ENCODE results near the gene ZNF385D. TPM values are rescaled to one million over a fixed set of nuclear protein-coding genes. Genes with fewer than 3 reads are reported as not detected.

Gene ZNF385D
- total and polyA plus RNA-seq, 2 experiments from 2014 or later = 2.7 to 12.3 TPM

GRCh38 chr3:21392526-21392925, 358.5 kb downstream of the ZNF385D start:
- Histone ChIP-seq H3K27me3 (ENCODE audit: insufficient read depth) (no peaks in the 10 kb centered on the region), H3K4me2 (no peak overlapping the region), H4K20me1 (replicated peaks; ENCODE audit: insufficient read depth) (no peaks in the 10 kb centered on the region), H3K9me2 (ENCODE audit: insufficient read depth) (peaks cover 3% of the 10 kb centered on the region; the same call in 1 of the 2 replicates), H3F3A (replicated peaks; ENCODE audit: low read depth) (no peaks in the 10 kb centered on the region), H3K4me1 (ENCODE audit: insufficient read depth) (no peaks in the 10 kb centered on the region), H3K79me2 (replicated peaks; ENCODE audit: insufficient read depth) (no peaks in the 10 kb centered on the region), H3K36me3 (ENCODE audit: insufficient read depth) (no peaks in the 10 kb centered on the region), H3K4me3 (no peak overlapping the region), H3K27ac (ENCODE audit: low read depth) (no peak overlapping the region), H2AFZ (no peak overlapping the region)
- ATAC-seq (no peak), DNase-seq (ENCODE audit: low spot score) (no peak)
- no peak overlapping the region for H3K27ac Mint-ChIP-seq
- H3K27me3 Mint-ChIP-seq (ENCODE audit: insufficient read depth, low read depth, poor library complexity) = no peaks in the 10 kb centered on the region
- H3K9me3 Mint-ChIP-seq = peaks cover 3% of the 10 kb centered on the region; the same call in 2 of the 3 replicates
- H3K4me3 Mint-ChIP-seq = no peak overlapping the region
- H3K36me3 Mint-ChIP-seq (ENCODE audit: low read depth) = peaks cover 6% of the 10 kb centered on the region; the same call in 2 of the 3 replicates
- no peaks in the 10 kb centered on the region for H3K4me1 Mint-ChIP-seq
- TF ChIP-seq ZNF114 (CRISPR knock-in tag; IDR thresholded peaks at IDR 0.05) (no peak), STAT1 (IDR thresholded peaks at IDR 0.05; ENCODE audit: unreplicated experiment) (no peak), JUNB (IDR thresholded peaks at IDR 0.05; ENCODE audit: unreplicated experiment) (no peak), POLR2AphosphoS5 (IDR thresholded peaks at IDR 0.05; ENCODE audit: low read depth) (no peak)

- Histone ChIP-seq H3K79me2 (replicated peaks; ENCODE audit: insufficient read depth) (no peaks in the 10 kb centered on the region), H3K4me3 (no peak overlapping the region), H3K4me1 (ENCODE audit: insufficient read depth) (no peaks in the 10 kb centered on the region), H3K36me3 (ENCODE audit: insufficient read depth) (no peaks in the 10 kb centered on the region), H3F3A (replicated peaks; ENCODE audit: low read depth) (no peaks in the 10 kb centered on the region), H2AFZ (no peak overlapping the region), H3K27ac (ENCODE audit: low read depth) (no peak overlapping the region), H3K4me2 (no peak overlapping the region), H3K9me2 (ENCODE audit: insufficient read depth) (peaks cover 3% of the 10 kb centered on the region; the same call in 1 of the 2 replicates), H4K20me1 (replicated peaks; ENCODE audit: insufficient read depth) (no peaks in the 10 kb centered on the region), H3K27me3 (ENCODE audit: insufficient read depth) (no peaks in the 10 kb centered on the region)
- H3K27ac Mint-ChIP-seq = no peak overlapping the region
- H3K4me1 Mint-ChIP-seq = no peaks in the 10 kb centered on the region
- ATAC-seq (no peak), DNase-seq (ENCODE audit: low spot score) (peak; percentile 3)
- peaks cover 13% of the 10 kb centered on the region for H3K9me3 Mint-ChIP-seq
- H3K4me3 Mint-ChIP-seq = no peak overlapping the region
- H3K36me3 Mint-ChIP-seq (ENCODE audit: low read depth) = peaks cover 13% of the 10 kb centered on the region; the same call in 2 of the 3 replicates
- H3K27me3 Mint-ChIP-seq (ENCODE audit: insufficient read depth, low read depth, poor library complexity) = no peaks in the 10 kb centered on the region
- no peak for TF ChIP-seq ZNF462 (CRISPR knock-in tag; IDR thresholded peaks at IDR 0.05)
- no peak for TF ChIP-seq REST (IDR thresholded peaks at IDR 0.05; ENCODE audit: unreplicated experiment)
- TF ChIP-seq EZH2 (IDR thresholded peaks at IDR 0.05; ENCODE audit: low read depth, unreplicated experiment) = no peak
- TF ChIP-seq POLR2AphosphoS5 (IDR thresholded peaks at IDR 0.05; ENCODE audit: low read depth) = no peak
- TF ChIP-seq STAT1 (IDR thresholded peaks at IDR 0.05; ENCODE audit: unreplicated experiment) = no peak
- no peak for TF ChIP-seq NANOG (IDR thresholded peaks at IDR 0.05; ENCODE audit: borderline replicate concordance)
- no peak for TF ChIP-seq EZH2phosphoT487 (IDR thresholded peaks at IDR 0.05; ENCODE audit: unreplicated experiment)
- no peak for TF ChIP-seq CTCF (conservative IDR thresholded peaks at IDR 0.05; ENCODE audit: low read depth in 2 of 2)
Observed at GRCh38 chr3:21390856-21391255, 360.2 kb downstream of the ZNF385D start.

Data from GM23338 (cell line).